ENCODE measurements around the gene NT5C1B. TPM values are rescaled to one million over a fixed set of nuclear protein-coding genes. Genes with fewer than 3 reads are reported as not detected.
A peak's percentile ranks its signal among the peaks of the same experiment; 100 is the strongest.

Gene NT5C1B
- total RNA-seq, 1 donor, result not detected

GRCh38 chr2:18603854-18604530 lies 14.6 kb upstream of the NT5C1B start:
- no peak overlapping the region for H3K27ac ChIP-seq (ENCODE audit: low read depth, low read length)
- H3K36me3 ChIP-seq (ENCODE audit: insufficient read depth, low read length), result no peaks in the 10 kb centered on the region
- no peaks in the 10 kb centered on the region for H3K79me2 ChIP-seq (ENCODE audit: insufficient read depth, low read length)
- no peak overlapping the region for H2AFZ ChIP-seq (ENCODE audit: low read length)
- H3K27me3 ChIP-seq (ENCODE audit: insufficient read depth, low read length), result no peaks in the 10 kb centered on the region
- H3K4me3 ChIP-seq (ENCODE audit: insufficient read depth, low read length), result no peak overlapping the region
- H3K4me2 ChIP-seq (ENCODE audit: insufficient read depth, low read length), result no peak overlapping the region
- no peak for TF ChIP-seq CTCF (IDR thresholded peaks at IDR 0.05; ENCODE audit: extremely low read depth, low read depth, low read length)
- DNase-seq (ENCODE audit: insufficient read length, low spot score, missing footprints), result no peak
- H4K20me1 ChIP-seq (ENCODE audit: insufficient read depth, low read length), result no peaks in the 10 kb centered on the region
- peaks cover 18% of the 10 kb centered on the region for H3K4me1 ChIP-seq (ENCODE audit: insufficient read depth, low read length)
- H3K9me3 ChIP-seq (ENCODE audit: low read depth, low read length), result no peaks in the 10 kb centered on the region

GRCh38 chr2:18602298-18602697 lies 12.9 kb upstream of the NT5C1B start:
- H3K27me3 ChIP-seq (ENCODE audit: insufficient read depth, low read length), result no peaks in the 10 kb centered on the region
- no peaks in the 10 kb centered on the region for H3K9me3 ChIP-seq (ENCODE audit: low read depth, low read length)
- H3K4me1 ChIP-seq (ENCODE audit: insufficient read depth, low read length), result peaks cover 25% of the 10 kb centered on the region
- peak; percentile 6 for TF ChIP-seq CTCF (IDR thresholded peaks at IDR 0.05; ENCODE audit: extremely low read depth, low read depth, low read length)
- no peaks in the 10 kb centered on the region for H4K20me1 ChIP-seq (ENCODE audit: insufficient read depth, low read length)
- H3K4me3 ChIP-seq (ENCODE audit: insufficient read depth, low read length), result no peak overlapping the region
- H3K79me2 ChIP-seq (ENCODE audit: insufficient read depth, low read length), result no peaks in the 10 kb centered on the region
- no peak for DNase-seq (ENCODE audit: insufficient read length, low spot score, missing footprints)
- H3K36me3 ChIP-seq (ENCODE audit: insufficient read depth, low read length), result no peaks in the 10 kb centered on the region
- H3K4me2 ChIP-seq (ENCODE audit: insufficient read depth, low read length), result no peak overlapping the region
- no peak overlapping the region for H3K27ac ChIP-seq (ENCODE audit: low read depth, low read length)
- H2AFZ ChIP-seq (ENCODE audit: low read length), result no peak overlapping the region

- Histone ChIP-seq H3K27me3 (ENCODE audit: insufficient read depth, low read length) (no peaks in the 10 kb centered on the region), H3K36me3 (ENCODE audit: insufficient read depth, low read length) (no peaks in the 10 kb centered on the region), H3K4me3 (ENCODE audit: insufficient read depth, low read length) (no peak overlapping the region), H2AFZ (ENCODE audit: low read length) (peak overlapping the region; percentile 20), H3K4me2 (ENCODE audit: insufficient read depth, low read length) (no peak overlapping the region), H4K20me1 (ENCODE audit: insufficient read depth, low read length) (no peaks in the 10 kb centered on the region), H3K79me2 (ENCODE audit: insufficient read depth, low read length) (no peaks in the 10 kb centered on the region), H3K9me3 (ENCODE audit: low read depth, low read length) (no peaks in the 10 kb centered on the region), H3K4me1 (ENCODE audit: insufficient read depth, low read length) (peaks cover 25% of the 10 kb centered on the region), H3K27ac (ENCODE audit: low read depth, low read length) (peak overlapping the region; percentile 77)
- DNase-seq (ENCODE audit: insufficient read length, low spot score, missing footprints), result no peak
- TF ChIP-seq CTCF (IDR thresholded peaks at IDR 0.05; ENCODE audit: extremely low read depth, low read depth, low read length), result no peak
These were observed 10.9 kb upstream of the NT5C1B start for GRCh38 chr2:18600255-18600613.

GRCh38 chr2:18599509-18600254 lies 10.3 kb upstream of the NT5C1B start:
- Histone ChIP-seq H3K4me3 (ENCODE audit: insufficient read depth, low read length) (peak overlapping the region; percentile 37), H3K4me2 (ENCODE audit: insufficient read depth, low read length) (peak overlapping the region; percentile 70), H3K36me3 (ENCODE audit: insufficient read depth, low read length) (no peaks in the 10 kb centered on the region), H2AFZ (ENCODE audit: low read length) (peak overlapping the region; percentile 72), H3K9me3 (ENCODE audit: low read depth, low read length) (no peaks in the 10 kb centered on the region), H3K27me3 (ENCODE audit: insufficient read depth, low read length) (no peaks in the 10 kb centered on the region), H3K4me1 (ENCODE audit: insufficient read depth, low read length) (peaks cover 23% of the 10 kb centered on the region), H4K20me1 (ENCODE audit: insufficient read depth, low read length) (no peaks in the 10 kb centered on the region), H3K79me2 (ENCODE audit: insufficient read depth, low read length) (no peaks in the 10 kb centered on the region), H3K27ac (ENCODE audit: low read depth, low read length) (peak overlapping the region; percentile 77)
- DNase-seq (ENCODE audit: insufficient read length, low spot score, missing footprints), result peak; percentile 74
- TF ChIP-seq CTCF (IDR thresholded peaks at IDR 0.05; ENCODE audit: extremely low read depth, low read depth, low read length), result no peak

Measured in osteoblast (primary cell).